HepG2 (cell line): ENCODE data around the gene PAIP1. TPM values are rescaled to one million over a fixed set of nuclear protein-coding genes. Genes with fewer than 3 reads are reported as not detected.

Source experiments
- AKNA ChIP-seq: sonication (generic); formaldehyde crosslinking; IDR thresholded peaks from 2 replicates; pipeline ENCODE4 v1.4.0; 2020; ENCODE audit warnings: missing genetic modification reagents, borderline replicate concordance
- ARNT ChIP-seq: fragments of 450-650 bp; IDR thresholded peaks from 2 replicates; pipeline ENCODE4 v1.6.1; 2017
- KDM5B ChIP-seq: sonication (generic); formaldehyde crosslinking; IDR thresholded peaks from 2 replicates; pipeline ENCODE4 v1.4.0; 2020; ENCODE audit warnings: missing genetic modification reagents, mild to moderate bottlenecking, borderline replicate concordance
- KIAA2018 ChIP-seq: sonication (generic); formaldehyde crosslinking; IDR thresholded peaks from 2 replicates; pipeline ENCODE4 v1.5.0; 2020; ENCODE audit warnings: mild to moderate bottlenecking, missing genetic modification reagents, borderline replicate concordance
- NCOA2 ChIP-seq: sonication (generic); formaldehyde crosslinking; IDR thresholded peaks from 2 replicates; pipeline ENCODE4 v1.8.0; 2022; ENCODE audit warnings: inconsistent platforms
- ZFY ChIP-seq: sonication (generic); formaldehyde crosslinking; IDR thresholded peaks from 2 replicates; pipeline ENCODE4 v1.4.0; 2020; ENCODE audit warnings: missing genetic modification reagents
- ZGPAT ChIP-seq: IDR thresholded peaks from 2 replicates; pipeline ENCODE4 v1.6.1; 2016; ENCODE audit warnings: mild to moderate bottlenecking
- ZMAT3 ChIP-seq: sonication (generic); formaldehyde crosslinking; conservative IDR thresholded peaks from 2 replicates; pipeline ENCODE4 v1.7.0; 2021; ENCODE audit warnings: missing genetic modification reagents
- ZNF275 ChIP-seq: sonication (generic); formaldehyde crosslinking; IDR thresholded peaks from 2 replicates; pipeline ENCODE4 v1.8.0; 2022; ENCODE audit warnings: missing genetic modification reagents, mild to moderate bottlenecking, inconsistent platforms, borderline replicate concordance
- ZNF766 ChIP-seq: sonication (generic); formaldehyde crosslinking; IDR thresholded peaks from 2 replicates; pipeline ENCODE4 v1.5.0; 2020; ENCODE audit warnings: missing genetic modification reagents, borderline replicate concordance
- polyA plus RNA-seq, 8 experiments: library from polyadenylated mRNA; depleted of rRNA in 3 of 8; stranded (reverse) in 7 of 8; unstranded in 1 of 8; fragments of >200 nt; fragmentation: Illumina TruSeq in 4 of 8; extraction: Trizol in 4 of 8; gene quantifications; 2 replicates each; pipeline versions ENCODE4 v1.2.1 to v1.2.3, GENCODE V29; 2011 to 2016; ENCODE audit warnings: low read depth in 4 of 8, missing spikeins in 1 of 8, mixed read lengths in 1 of 8; ENCODE audit not compliant: insufficient read depth in 1 of 8
- total RNA-seq, 5 experiments: library from RNA; depleted of rRNA; stranded (reverse); fragments of >200 nt; fragmentation: Illumina TruSeq; extraction: Trizol; gene quantifications; 2 replicates each; pipeline ENCODE4 v1.2.3, GENCODE V29; 2016; ENCODE audit warnings: low read depth in 1 of 5

PAIP1 gene
- total and polyA plus RNA-seq, 2 of the 13 experiments (the other 11 are each of a cell fraction or from before 2014, with no cell fraction given), result 96.6 to 116 TPM

GRCh38 chr5:43555895-43556606 lies 826 bp downstream of the PAIP1 start (continued):
- TF ChIP-seq KDM5B (CRISPR knock-in tag), result peak; percentile 67
- no peak for TF ChIP-seq KIAA2018
- no peak for TF ChIP-seq NCOA2 (CRISPR knock-in tag)
- no peak; the same call in 1 of the 2 replicates for TF ChIP-seq ZNF275 (CRISPR knock-in tag)
- no peak; the same call in 1 of the 2 replicates for TF ChIP-seq ZNF766 (CRISPR knock-in tag)
- TF ChIP-seq ZMAT3, result 0 out of 2 replicates have a peak, but pooled peaks have one; percentile 12
- TF ChIP-seq ZFY (CRISPR knock-in tag), result no peak
- TF ChIP-seq ZGPAT (CRISPR knock-in tag), result no peak
- TF ChIP-seq ARNT, result no peak
- TF ChIP-seq AKNA (CRISPR knock-in tag), result no peak
